ENCODE data around the gene RAB35.

Gene RAB35

GRCh38 chr12:120109570-120110267, 6.8 kb downstream of the RAB35 start:
- in situ Hi-C loops (cut with MboI; ENCODE audit: low sequenced_read_pairs) = no loop called here

- in situ Hi-C loops (cut with MboI; ENCODE audit: low sequenced_read_pairs) = no loop called here
These were observed 10.4 kb downstream of the RAB35 start for GRCh38 chr12:120106151-120106550.

- in situ Hi-C loops (cut with MboI; ENCODE audit: low sequenced_read_pairs) = no loop called here
These were observed 13.2 kb downstream of the RAB35 start for GRCh38 chr12:120103371-120103770.

- in situ Hi-C loops (cut with MboI; ENCODE audit: low sequenced_read_pairs) = no loop called here
These were observed 13.6 kb downstream of the RAB35 start for GRCh38 chr12:120103044-120103338.

GRCh38 chr12:120102189-120103043, 14.1 kb downstream of the RAB35 start:
- in situ Hi-C loops (cut with MboI; ENCODE audit: low sequenced_read_pairs) = no loop called here

GRCh38 chr12:120101617-120102016, 14.9 kb downstream of the RAB35 start:
- in situ Hi-C loops (cut with MboI; ENCODE audit: low sequenced_read_pairs) = no loop called here

GRCh38 chr12:120101182-120101581, 15.4 kb downstream of the RAB35 start:
- in situ Hi-C loops (cut with MboI; ENCODE audit: low sequenced_read_pairs) = no loop called here

GRCh38 chr12:120100630-120101029, 15.9 kb downstream of the RAB35 start:
- in situ Hi-C loops (cut with MboI; ENCODE audit: low sequenced_read_pairs) = no loop called here

GRCh38 chr12:120099738-120100137, 16.8 kb downstream of the RAB35 start:
- in situ Hi-C loops (cut with MboI; ENCODE audit: low sequenced_read_pairs) = no loop called here

- in situ Hi-C loops (cut with MboI; ENCODE audit: low sequenced_read_pairs) = no loop called here
These were observed 17.6 kb downstream of the RAB35 start for GRCh38 chr12:120098756-120099470.

- in situ Hi-C loops (cut with MboI; ENCODE audit: low sequenced_read_pairs) = no loop called here
These were observed 19.8 kb downstream of the RAB35 start for GRCh38 chr12:120096671-120097202.

GRCh38 chr12:120095736-120096135, 20.8 kb downstream of the RAB35 start:
- in situ Hi-C loops (cut with MboI; ENCODE audit: low sequenced_read_pairs) = no loop called here

GRCh38 chr12:120095331-120095730, 21.2 kb downstream of the RAB35 start:
- in situ Hi-C loops (cut with MboI; ENCODE audit: low sequenced_read_pairs) = no loop called here

- in situ Hi-C loops (cut with MboI; ENCODE audit: low sequenced_read_pairs) = no loop called here
These were observed 22.1 kb downstream of the RAB35 start for GRCh38 chr12:120094485-120094884.

- in situ Hi-C loops (cut with MboI; ENCODE audit: low sequenced_read_pairs) = no loop called here
These were observed 22.8 kb downstream of the RAB35 start for GRCh38 chr12:120093592-120094355.

GRCh38 chr12:120093336-120093591, 23.3 kb downstream of the RAB35 start:
- in situ Hi-C loops (cut with MboI; ENCODE audit: low sequenced_read_pairs) = no loop called here

- in situ Hi-C loops (cut with MboI; ENCODE audit: low sequenced_read_pairs) = no loop called here
These were observed 23.8 kb downstream of the RAB35 start for GRCh38 chr12:120092551-120093335.

GRCh38 chr12:120091371-120092090, 25.0 kb downstream of the RAB35 start:
- in situ Hi-C loops (cut with MboI; ENCODE audit: low sequenced_read_pairs) = no loop called here

- in situ Hi-C loops (cut with MboI; ENCODE audit: low sequenced_read_pairs) = no loop called here
These were observed 25.8 kb downstream of the RAB35 start for GRCh38 chr12:120090626-120091295.

All from HL-60/S4 treated with retinoic acid at 250 ng/mL for 4 days and 3 days (cell line).